Measurements from ENCODE around the gene NELL1. TPM values are rescaled to one million over a fixed set of nuclear protein-coding genes. Genes with fewer than 3 reads are reported as not detected.
A peak's percentile ranks its signal among the peaks of the same experiment; 100 is the strongest.

The NELL1 gene
- total RNA-seq, 1 experiment from 2014 or later: 0.22 TPM

DNA sequence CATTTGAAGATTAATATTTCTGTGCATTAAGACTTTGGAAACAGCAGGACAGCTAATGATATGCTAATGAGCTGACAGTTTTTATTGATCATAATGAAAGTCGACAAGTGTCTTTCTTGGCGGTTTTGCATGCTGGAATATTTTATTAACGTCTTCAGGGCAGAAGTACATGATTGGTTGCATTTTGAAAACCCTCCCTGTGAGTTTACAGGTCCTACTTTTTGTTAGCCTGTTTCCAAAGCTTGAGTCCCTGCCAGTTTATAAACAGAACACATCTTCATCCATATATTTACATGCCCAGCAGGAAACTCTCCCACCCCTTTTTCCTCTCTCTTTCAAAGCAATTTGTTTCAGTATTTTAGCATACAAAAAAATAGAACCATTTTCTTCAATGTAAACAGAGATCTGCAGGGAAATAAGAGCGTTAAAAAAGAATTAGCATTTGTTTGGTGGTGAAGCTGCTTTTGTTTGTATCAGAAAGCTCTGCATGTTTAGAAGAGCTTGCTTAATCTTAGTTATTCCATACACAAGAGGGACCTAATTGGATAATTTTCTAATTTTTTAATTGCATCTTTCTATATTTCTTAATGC, 243.6 kb downstream of the NELL1 start:
- no peak overlapping the region for H3K27ac ChIP-seq (ENCODE audit: insufficient read length, low read depth, low read length)
- H3K4me2 ChIP-seq (ENCODE audit: insufficient read depth, insufficient read length, low read length): no peak overlapping the region
- no peak overlapping the region for H3T11ph ChIP-seq (ENCODE audit: low read length)
- no peak overlapping the region for H2BK120ac ChIP-seq (ENCODE audit: low read depth, low read length, poor library complexity, severe bottlenecking)
- WGBS (ENCODE audit: extremely low coverage, insufficient read length, low lambda C conversion rate): no CpG with 5 or more reads among the region's 4 CpGs
- H2BK20ac ChIP-seq (ENCODE audit: low read depth, low read length, poor library complexity, severe bottlenecking): no peak overlapping the region
- no peak overlapping the region for H3K56ac ChIP-seq (ENCODE audit: insufficient read length, low read depth, low read length)
- no peak overlapping the region for H3K18ac ChIP-seq (ENCODE audit: insufficient read length, low read depth, low read length)
- Mint-ChIP-seq H3K27me3 (ENCODE audit: low read depth) (peaks cover 2% of the 10 kb centered on the region; the same call in 1 of the 2 replicates), H3K4me1 (peaks cover 40 to 42% of the 10 kb centered on the region in 2 experiments), H3K36me3 (ENCODE audit: insufficient read depth in 1 of 3, low read depth in 3 of 3) (peaks cover 0 to 4% (median 2%) of the 10 kb centered on the region in 3 experiments; a peak in 1 of 7 replicates), H3K27ac (peak overlapping the region in 2 of 3 experiments; percentile 1 to 93; a peak in 4 of 7 replicates), H3K4me3 (peak overlapping the region; percentile 3 to 30; a peak in 4 of 5 replicates), H3K9me3 (peaks cover 0 to 4% of the 10 kb centered on the region in 2 experiments; a peak in 2 of 5 replicates)
- no peak overlapping the region for H2BK12ac ChIP-seq (ENCODE audit: insufficient read length, low read depth, low read length)
- no peak overlapping the region for H4K91ac ChIP-seq (ENCODE audit: insufficient read length, low read depth, low read length)
- no peaks in the 10 kb centered on the region for H3K9me3 ChIP-seq (ENCODE audit: control insufficient read depth, low read depth, low read length)
- no peak overlapping the region for H3K23ac ChIP-seq (ENCODE audit: insufficient read length, low read depth, low read length)
- H4K5ac ChIP-seq (ENCODE audit: insufficient read length, low read depth, low read length): no peak overlapping the region
- H4K8ac ChIP-seq (replicated peaks; ENCODE audit: insufficient read length, low read depth, low read length): no peak overlapping the region
- no peak overlapping the region for H2BK5ac ChIP-seq (ENCODE audit: insufficient read length, low read length)
- no peak for DNase-seq
- no peak overlapping the region for H2AK5ac ChIP-seq (ENCODE audit: insufficient read length, low read length)
- no peaks in the 10 kb centered on the region for H3K27me3 ChIP-seq (ENCODE audit: insufficient read depth, low read length)
- no peak overlapping the region for H3K9ac ChIP-seq (ENCODE audit: extremely low read depth, insufficient read length, low read length)
- no peaks in the 10 kb centered on the region for H4K20me1 ChIP-seq (ENCODE audit: control insufficient read depth, insufficient read depth, insufficient read length)
- no peak overlapping the region for H2AFZ ChIP-seq (ENCODE audit: low read length)
- H3K4ac ChIP-seq (ENCODE audit: low read depth, low read length): no peak overlapping the region
- no peaks in the 10 kb centered on the region for H3K79me2 ChIP-seq (ENCODE audit: insufficient read depth, low read length)
- H3K79me1 ChIP-seq (ENCODE audit: insufficient read depth, low read depth, low read length, poor library complexity, severe bottlenecking): no peaks in the 10 kb centered on the region
- no peaks in the 10 kb centered on the region for H3K23me2 ChIP-seq (ENCODE audit: insufficient read length, low read depth, low read length, poor library complexity, severe bottlenecking)
- no peak overlapping the region for H2BK15ac ChIP-seq (ENCODE audit: low read depth, low read length)
- peaks cover 2% of the 10 kb centered on the region; the same call in 1 of the 2 replicates for H3K4me1 ChIP-seq (ENCODE audit: insufficient read depth, low read length)
- H3K14ac ChIP-seq (ENCODE audit: insufficient read depth, low read length): no peak overlapping the region
- TF ChIP-seq, protein P1, sequence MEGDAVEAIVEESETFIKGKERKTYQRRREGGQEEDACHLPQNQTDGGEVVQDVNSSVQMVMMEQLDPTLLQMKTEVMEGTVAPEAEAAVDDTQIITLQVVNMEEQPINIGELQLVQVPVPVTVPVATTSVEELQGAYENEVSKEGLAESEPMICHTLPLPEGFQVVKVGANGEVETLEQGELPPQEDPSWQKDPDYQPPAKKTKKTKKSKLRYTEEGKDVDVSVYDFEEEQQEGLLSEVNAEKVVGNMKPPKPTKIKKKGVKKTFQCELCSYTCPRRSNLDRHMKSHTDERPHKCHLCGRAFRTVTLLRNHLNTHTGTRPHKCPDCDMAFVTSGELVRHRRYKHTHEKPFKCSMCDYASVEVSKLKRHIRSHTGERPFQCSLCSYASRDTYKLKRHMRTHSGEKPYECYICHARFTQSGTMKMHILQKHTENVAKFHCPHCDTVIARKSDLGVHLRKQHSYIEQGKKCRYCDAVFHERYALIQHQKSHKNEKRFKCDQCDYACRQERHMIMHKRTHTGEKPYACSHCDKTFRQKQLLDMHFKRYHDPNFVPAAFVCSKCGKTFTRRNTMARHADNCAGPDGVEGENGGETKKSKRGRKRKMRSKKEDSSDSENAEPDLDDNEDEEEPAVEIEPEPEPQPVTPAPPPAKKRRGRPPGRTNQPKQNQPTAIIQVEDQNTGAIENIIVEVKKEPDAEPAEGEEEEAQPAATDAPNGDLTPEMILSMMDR (conservative IDR thresholded peaks at IDR 0.05): no peak

Data from H9 (cell line).